Hematopoietic multipotent progenitor cell (in vitro differentiated cells): Measurements from ENCODE around the gene VPS26B. TPM values are rescaled to one million over a fixed set of nuclear protein-coding genes. Genes with fewer than 3 reads are reported as not detected.
"Not testable (repeated sequence)": the region's sequence is repeated elsewhere in the genome, so short reads cannot be mapped to it uniquely, and the experiment has no call there.

Experiments
- DNase-seq, 3 donors: peaks; one replicate each; pipeline ENCODE4 v3.0.0-alpha.2; 2011 to 2015; ENCODE audit warnings: low read depth in 2 of 3, low spot score in 2 of 3
- total RNA-seq: library from RNA; depleted of rRNA; stranded (reverse); fragments of >200 nt; gene quantifications from one replicate; pipeline ENCODE4 v1.2.3, GENCODE V29; 2012

The VPS26B gene
- total RNA-seq, 1 donor = 42.0 TPM

DNA sequence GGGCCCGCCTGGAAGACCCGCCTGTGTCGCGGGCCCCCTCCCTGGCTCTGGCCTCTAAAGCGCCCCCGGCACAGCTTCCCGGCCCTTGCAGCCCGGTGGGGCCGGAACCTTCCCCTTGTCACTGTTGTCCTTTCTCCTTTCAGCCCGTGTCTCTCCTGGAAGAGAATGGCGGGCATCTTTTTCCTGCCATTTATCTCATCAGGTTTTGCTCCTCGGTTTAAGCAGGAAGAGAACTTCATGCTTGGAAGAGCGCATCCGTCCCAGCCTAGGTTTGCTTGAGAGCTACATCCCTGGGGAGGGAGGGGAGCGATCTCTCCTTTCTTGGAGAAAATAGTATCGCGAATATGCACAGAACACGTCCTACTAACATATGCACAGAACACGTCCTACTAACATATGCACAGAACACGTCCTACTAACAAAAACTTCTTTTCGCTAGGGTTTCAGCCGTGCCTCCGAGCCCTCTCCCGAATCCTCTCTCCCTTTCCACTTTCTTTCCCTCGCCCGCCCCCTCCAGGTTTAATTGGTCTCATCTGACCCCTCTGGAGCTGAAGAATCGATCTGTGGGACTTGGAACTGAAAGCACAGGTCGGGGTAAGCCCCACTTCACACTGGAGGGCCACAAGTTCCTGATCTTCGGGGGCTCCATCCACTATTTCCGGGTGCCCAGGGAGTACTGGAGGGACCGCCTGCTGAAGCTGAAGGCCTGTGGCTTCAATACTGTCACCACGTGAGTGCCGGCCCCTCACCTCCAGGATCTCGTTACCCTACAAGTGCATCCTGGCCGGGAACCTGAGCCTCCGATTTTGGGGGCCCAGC, 52.9 kb downstream of the VPS26B start:
- DNase-seq = no peak

DNA sequence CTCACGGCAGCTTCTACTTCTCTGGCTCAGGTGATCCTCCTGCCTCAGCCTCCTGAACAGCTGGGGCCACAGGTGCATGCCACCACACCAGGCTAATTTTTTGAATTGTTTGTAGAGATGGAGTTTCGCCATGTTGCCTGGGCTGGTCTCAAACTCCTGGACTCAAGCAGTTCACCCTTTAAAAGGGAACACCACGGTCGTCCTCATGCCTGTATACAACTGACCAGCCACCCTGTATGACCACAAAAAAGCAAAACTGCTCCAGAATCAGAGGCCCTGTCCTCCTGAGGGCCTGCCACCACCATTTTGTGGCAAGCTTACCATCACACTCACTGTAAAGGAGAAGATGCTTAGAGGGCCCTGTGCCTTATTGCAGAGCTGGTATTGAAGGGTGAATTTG, 53.9 kb downstream of the VPS26B start:
- DNase-seq = no peak

DNA sequence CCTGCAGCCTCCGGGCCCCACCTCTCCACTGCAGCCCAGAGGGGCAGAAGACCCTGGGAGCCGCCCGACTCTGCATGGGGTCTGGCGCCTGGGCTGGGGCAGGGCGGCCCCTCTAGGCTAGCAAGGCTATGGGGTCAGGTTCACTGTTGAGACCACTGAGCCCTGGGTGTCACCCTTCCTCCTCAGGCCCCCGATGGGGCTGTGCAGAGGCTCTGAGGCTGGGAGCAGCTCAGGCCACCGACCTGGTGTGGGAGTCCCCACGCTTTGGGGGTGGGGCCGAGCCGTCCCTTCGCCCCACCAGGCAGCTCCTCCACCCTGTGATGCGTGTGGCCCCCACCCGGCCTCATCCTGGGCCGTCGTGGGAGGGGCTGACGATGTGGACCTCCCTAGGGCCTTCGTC, 57.2 kb downstream of the VPS26B start:
- not testable (repeated sequence) for DNase-seq

DNA sequence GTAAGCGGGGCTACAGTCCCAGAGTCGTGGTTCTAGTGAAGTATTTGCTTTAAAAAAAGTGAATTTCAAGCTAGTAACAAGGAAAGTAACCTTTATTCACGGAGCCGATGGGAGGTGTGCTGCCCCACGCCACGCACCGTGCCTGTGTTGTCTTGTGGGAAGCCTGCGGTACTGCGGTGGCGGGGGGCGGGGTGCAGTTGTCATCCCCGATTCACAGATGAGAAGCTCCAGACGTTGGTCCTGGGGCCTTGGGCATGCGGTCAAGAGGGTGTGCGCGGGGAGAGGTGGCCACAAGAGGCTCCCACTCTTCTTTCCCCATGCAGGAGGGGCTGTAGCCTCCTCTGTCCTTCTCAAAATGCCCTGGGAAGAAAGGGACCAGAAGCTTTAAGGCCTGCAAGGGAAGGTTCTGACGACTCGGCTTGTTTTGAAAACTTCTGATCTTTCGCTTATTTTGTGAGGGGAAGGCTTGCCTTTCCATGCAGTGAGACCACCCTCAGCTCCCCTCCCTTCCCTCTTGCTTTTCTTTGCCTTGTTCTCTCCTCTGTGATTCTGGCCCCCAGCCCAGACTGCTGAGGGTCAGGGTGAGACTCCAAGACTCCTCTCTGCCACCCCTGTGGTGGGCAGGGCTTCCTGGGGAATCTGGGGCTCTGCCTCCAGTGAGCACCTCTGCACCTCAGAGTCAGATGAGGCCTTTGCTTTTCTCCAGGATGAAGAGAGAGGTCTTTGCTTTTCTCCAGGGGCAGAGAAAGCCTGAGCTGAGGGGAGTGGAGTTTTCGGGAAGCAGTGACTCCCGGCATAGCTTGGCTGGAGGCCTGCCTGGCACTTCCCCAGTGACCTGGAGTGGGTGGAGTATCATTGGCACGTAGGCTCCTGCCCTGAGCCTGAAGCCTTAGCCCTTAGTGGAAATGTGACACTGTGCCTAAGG, 57.9 kb downstream of the VPS26B start:
- no peak for DNase-seq

DNA sequence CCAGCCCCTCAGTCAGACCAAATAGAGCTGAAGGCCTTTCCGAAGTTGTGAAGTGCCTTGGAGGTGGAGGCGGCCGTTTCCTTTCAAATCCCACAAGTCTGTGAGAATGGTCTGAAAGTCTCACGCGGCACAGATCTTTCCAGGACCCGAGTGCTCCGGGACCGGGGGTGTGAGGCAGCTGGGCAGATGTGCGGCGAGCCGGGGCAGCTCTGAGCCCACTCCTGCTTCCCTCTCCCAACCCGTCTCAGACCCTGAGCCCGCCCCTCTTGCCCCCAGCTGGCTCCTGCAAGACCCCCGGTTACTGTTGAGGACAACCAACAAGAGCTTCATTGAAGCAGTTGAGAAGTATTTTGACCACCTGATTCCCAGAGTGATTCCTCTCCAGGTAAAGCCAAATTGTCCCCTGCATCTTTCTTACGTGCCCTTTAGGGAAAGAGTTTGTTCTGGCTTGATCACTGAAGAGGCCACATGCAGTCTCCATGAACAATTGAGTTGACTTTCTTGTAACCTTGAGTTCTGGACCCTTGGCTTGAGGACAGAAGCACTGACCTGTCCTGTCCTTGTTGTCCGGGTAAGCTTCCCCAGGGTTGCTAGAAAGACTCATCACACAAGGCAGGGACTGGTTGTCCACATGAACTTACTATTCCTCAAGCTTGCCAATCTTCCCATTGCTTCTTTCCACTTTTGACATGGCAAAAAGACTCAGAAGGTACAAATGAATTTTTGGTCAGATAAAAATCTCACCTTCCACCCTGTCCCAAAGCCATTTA, 59.2 kb downstream of the VPS26B start:
- DNase-seq = no peak

DNA sequence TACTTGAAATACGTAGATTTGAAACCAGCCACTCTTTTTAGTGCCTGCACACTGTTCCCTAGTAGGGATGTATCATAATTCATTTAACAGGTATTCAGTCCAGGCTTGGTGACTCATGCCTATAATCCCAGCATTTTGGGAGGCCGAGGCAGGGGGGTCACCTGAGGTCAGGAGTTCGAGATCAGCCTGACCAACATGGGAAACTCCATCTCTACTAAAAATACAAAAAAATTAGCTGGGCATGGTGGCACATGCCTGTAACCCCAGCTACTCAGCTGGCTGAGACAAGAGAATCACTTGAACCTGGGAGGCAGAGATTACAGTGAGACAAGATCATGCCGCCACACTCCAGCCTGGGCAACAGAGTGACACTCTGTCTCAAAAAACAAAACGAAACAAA, 59.9 kb downstream of the VPS26B start:
- not testable (repeated sequence) for DNase-seq

- DNase-seq = no peak
Measured at GRCh38 chr11:134287561-134287960, 63.1 kb downstream of the VPS26B start.

GRCh38 chr11:134288486-134288885, 64.0 kb downstream of the VPS26B start:
- no peak for DNase-seq

DNA sequence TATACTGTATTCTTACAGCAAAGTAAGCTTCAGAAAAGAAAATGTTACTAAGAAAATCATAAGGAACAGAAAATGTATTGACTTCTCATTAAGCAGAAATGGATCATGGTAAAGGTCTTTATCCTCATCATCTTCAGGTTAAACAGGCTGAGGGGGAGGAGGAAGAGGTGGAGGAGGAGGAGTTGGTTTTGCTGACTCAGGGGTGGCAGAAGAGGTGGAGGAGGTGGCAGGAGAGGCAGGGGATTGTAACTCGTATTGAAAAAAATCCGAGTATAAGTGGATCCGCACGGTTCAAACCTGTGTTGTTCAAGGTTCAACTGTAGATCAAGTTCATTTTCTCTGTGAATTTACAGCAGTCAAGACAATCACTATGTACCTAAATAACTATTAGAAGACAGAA, 64.7 kb downstream of the VPS26B start:
- DNase-seq = no peak

DNA sequence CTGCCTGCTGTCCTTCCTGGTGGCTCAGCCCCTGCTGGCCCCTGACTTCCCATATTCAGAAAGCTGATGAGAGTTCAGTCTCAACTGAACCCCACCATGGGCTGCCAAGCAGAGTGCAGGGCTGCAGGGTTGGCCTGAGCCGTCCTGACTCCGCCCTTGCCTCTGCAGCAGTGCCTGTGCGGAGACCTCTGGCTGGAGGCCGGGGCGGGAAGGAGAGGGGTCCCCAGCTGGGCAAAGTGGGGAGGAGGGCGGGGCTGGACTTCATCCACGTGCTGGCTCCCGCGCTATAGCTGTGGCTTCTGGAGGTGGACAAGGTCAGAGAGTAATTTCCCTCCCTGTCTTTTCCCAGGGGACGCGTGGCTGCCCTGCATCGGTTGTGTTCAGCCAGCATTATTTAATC, 65.3 kb downstream of the VPS26B start:
- DNase-seq = no peak

DNA sequence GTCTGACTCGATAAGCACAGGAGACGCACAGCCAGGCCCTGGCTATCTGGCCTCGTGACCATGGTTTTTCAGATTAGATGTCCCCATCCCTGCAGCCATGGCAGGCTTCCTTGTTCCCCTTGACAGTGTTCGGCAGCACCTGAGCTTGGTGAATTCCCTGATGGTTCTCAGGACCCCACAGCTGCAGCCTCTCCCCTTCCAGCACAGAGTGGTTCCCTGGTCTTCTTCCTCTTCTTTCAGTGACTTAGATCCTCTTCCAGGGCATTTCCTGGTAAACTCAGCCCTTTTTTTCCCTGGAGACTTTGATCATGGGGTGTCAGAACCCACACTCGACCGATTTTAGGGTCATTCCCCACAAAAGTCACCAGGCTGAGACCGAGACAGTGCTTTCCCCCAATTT, 66.2 kb downstream of the VPS26B start:
- no peak for DNase-seq

DNA sequence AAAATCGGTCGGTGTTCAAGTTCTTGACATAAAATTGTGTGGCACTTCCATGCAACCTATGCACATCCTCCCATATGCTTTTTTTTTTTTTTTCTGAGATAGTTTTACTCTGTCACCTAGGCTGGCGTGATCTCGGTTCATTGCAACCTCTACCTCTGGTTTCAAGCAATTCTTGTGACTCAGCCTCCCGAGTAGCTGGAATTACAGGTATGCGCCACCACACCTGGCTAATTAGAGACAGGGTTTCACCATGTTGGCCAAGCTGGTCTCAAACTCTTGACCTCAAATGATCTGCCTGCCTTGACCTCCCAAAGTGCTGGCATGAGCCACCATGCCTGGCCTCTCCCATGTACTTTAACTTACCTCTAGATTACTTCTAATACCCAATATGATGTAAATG, 66.7 kb downstream of the VPS26B start:
- no peak for DNase-seq

DNA sequence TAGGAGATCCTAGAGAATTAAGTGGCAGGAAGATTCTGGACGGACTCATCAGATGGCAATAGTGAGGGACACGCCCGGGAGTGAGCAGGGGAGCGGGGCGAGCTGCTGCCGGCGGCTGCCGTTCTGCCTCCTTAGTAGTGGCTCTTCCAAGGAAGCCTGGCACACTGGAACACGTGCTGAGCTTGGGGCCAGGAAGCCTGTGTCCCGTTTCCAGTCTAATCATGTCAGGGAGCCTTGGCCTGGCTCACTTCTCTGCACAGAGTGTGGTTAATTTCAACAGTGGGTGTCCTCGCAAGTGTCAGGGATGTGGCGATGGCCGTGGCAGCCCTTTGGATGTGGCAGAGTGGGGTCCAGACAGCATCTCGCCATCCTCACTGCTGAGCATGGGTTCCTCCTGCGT, 68.2 kb downstream of the VPS26B start:
- no peak for DNase-seq

- DNase-seq = no peak
Measured at GRCh38 chr11:134293119-134294113, 68.9 kb downstream of the VPS26B start.

DNA sequence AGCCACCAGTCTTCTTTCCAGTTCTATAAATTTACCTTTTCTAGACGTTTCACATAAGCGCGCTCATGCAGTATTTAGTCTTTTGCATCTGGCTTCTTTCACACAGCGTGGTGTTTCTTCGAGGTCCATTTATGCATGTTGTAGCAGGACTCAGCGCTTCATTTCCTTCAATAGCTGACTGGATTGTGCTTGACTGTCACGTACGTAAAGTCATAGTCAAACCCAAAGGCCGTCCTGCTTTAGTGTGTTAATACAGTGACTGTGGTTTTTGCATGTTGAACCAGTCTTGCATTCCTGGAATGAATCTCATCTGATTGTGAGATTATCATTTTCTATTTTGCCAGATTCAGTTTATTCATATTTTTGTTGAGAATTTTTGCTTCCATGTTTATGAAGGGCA, 70.2 kb downstream of the VPS26B start:
- no peak for DNase-seq

Other genes with a start within 250 kb of the VPS26B start
- 11.8 TPM for gene JAM3, start 155.6 kb upstream of the VPS26B start, total RNA-seq
- gene NCAPD3, start 704 bp upstream of the VPS26B start, total RNA-seq = 24.0 TPM
- gene THYN1, start 28.7 kb downstream of the VPS26B start, total RNA-seq = 37.4 TPM
- 19.4 TPM for gene ACAD8, start 28.9 kb downstream of the VPS26B start, total RNA-seq
- under 0.01 TPM for gene GLB1L3, start 51.7 kb downstream of the VPS26B start, total RNA-seq
- 1.3 TPM for gene GLB1L2, start 107.3 kb downstream of the VPS26B start, total RNA-seq
- gene B3GAT1, start 187.6 kb downstream of the VPS26B start, total RNA-seq = under 0.01 TPM